Breast epithelium (tissue), 3 donors: ENCODE results near the gene CCNG2.

Experiments
- POLR2A ChIP-seq: fragments of 450-650 bp; IDR thresholded peaks from one replicate; pipeline ENCODE4 v1.6.1; 2016; ENCODE audit warnings: antibody characterized with exemption, mild to moderate bottlenecking, moderate library complexity
- POLR2AphosphoS5 ChIP-seq, 3 donors: sonication (generic); formaldehyde crosslinking; IDR thresholded peaks; one replicate each; pipeline ENCODE4 v1.6.1; 2017; ENCODE audit warnings: antibody characterized with exemption in 3 of 3
- TF ChIP-seq, protein P1 (sequence below), 3 donors: fragments of 450-650 bp; IDR thresholded peaks; one replicate each; pipeline ENCODE4 v1.5.1; 2016 to 2017; ENCODE audit warnings: antibody characterized with exemption in 3 of 3, mild to moderate bottlenecking in 3 of 3, moderate library complexity in 3 of 3

DNA sequence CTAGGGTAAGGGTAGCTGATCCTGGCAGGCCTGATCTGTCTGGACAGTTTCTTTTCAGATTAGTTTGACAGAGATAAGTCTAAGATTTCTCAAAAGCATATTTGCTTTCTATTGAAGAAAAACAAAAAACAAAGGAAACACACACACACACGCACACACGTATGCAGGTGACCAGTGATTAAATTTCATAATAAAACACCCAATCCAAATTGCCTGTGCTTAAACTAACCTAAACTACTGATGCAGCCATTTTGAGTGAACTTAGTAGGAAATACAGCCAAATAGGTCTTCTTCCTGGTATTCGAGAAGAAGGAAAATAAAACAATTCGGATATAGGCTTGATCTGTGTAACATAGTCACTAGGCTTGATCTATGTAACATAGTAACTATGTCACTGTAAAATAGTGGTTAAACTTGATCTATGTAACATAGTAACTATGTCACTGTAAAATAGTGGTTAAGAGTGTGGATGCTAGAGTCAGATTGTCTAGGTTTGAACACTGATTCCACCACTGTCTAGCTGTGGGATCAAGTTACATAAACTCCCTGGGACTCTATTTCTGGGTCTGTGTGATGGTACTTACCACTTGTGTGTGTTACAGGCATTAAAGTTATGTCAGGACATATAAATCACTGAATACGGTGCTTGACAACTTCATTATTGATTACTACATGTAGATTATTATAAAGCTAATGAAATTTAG is 9.8 kb upstream of the CCNG2 start:
- TF ChIP-seq, protein P1, sequence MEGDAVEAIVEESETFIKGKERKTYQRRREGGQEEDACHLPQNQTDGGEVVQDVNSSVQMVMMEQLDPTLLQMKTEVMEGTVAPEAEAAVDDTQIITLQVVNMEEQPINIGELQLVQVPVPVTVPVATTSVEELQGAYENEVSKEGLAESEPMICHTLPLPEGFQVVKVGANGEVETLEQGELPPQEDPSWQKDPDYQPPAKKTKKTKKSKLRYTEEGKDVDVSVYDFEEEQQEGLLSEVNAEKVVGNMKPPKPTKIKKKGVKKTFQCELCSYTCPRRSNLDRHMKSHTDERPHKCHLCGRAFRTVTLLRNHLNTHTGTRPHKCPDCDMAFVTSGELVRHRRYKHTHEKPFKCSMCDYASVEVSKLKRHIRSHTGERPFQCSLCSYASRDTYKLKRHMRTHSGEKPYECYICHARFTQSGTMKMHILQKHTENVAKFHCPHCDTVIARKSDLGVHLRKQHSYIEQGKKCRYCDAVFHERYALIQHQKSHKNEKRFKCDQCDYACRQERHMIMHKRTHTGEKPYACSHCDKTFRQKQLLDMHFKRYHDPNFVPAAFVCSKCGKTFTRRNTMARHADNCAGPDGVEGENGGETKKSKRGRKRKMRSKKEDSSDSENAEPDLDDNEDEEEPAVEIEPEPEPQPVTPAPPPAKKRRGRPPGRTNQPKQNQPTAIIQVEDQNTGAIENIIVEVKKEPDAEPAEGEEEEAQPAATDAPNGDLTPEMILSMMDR (IDR thresholded peaks at IDR 0.05): no peak
- no peak for TF ChIP-seq POLR2A
- TF ChIP-seq POLR2AphosphoS5 (IDR thresholded peaks at IDR 0.05): no peak
